A673 (cell line): Measurements from ENCODE around the gene CCT2. TPM values are rescaled to one million over a fixed set of nuclear protein-coding genes. Genes with fewer than 3 reads are reported as not detected.

Experiments used
- BruUV-seq: library from RNA; stranded (reverse); fragments of 400-500 nt; replicated peaks from 2 replicates; lab custom pipeline; 2021; lab: Mats Ljungman, UMichigan
- CTCF ChIA-PET: fragments of 300-600 bp; sonication (Branson Sonifier 250); formaldehyde crosslinking; loops from one replicate; lab custom pipeline; 2022; ENCODE audit warnings: antibody characterized with exemption; lab: Charles Lee
- POLR2A ChIA-PET: fragments of 300-600 bp; sonication (Branson Sonifier 250); formaldehyde crosslinking; loops from one replicate; lab custom pipeline; 2022; ENCODE audit warnings: antibody characterized with exemption; ENCODE audit not compliant: low non-redundant PET; lab: Charles Lee
- DNase-seq: peaks from one replicate; pipeline ENCODE4 v3.0.0-alpha.2; 2015; ENCODE audit warnings: low spot score
- H3K27ac ChIP-seq: fragments of 200-600 bp; sonication (generic); 2 replicates; pipeline ENCODE4 v1.5.1; 2016; ENCODE audit warnings: mixed run types, low read depth, mild to moderate bottlenecking, mixed read lengths, antibody characterized with exemption, low read length; ENCODE audit not compliant: poor library complexity, severe bottlenecking
- H3K27me3 ChIP-seq: fragments of 200-600 bp; sonication (generic); replicated peaks from 2 replicates; pipeline ENCODE4 v1.6.1; 2017; ENCODE audit warnings: mixed run types, low read depth, mild to moderate bottlenecking, mixed read lengths, antibody characterized with exemption, low read length; ENCODE audit not compliant: insufficient read depth, poor library complexity
- H3K36me3 ChIP-seq: fragments of 200-600 bp; sonication (generic); 2 replicates; pipeline ENCODE4 v1.6.1; 2016; ENCODE audit warnings: mixed run types, mild to moderate bottlenecking, mixed read lengths, antibody characterized with exemption, low read length; ENCODE audit not compliant: insufficient read depth, poor library complexity, severe bottlenecking
- H3K4me1 ChIP-seq: fragments of 200-600 bp; sonication (generic); 2 replicates; pipeline ENCODE4 v1.6.1; 2017; ENCODE audit warnings: mixed run types, mild to moderate bottlenecking, mixed read lengths, antibody characterized with exemption, low read length; ENCODE audit not compliant: insufficient read depth, poor library complexity, severe bottlenecking
- H3K4me3 ChIP-seq: fragments of 200-600 bp; sonication (generic); 2 replicates; pipeline ENCODE4 v1.5.1; 2016; ENCODE audit warnings: low read depth, mixed run types, mild to moderate bottlenecking, mixed read lengths, low read length; ENCODE audit not compliant: poor library complexity, severe bottlenecking
- H3K9me3 ChIP-seq: fragments of 200-600 bp; sonication (generic); 2 replicates; pipeline ENCODE4 v1.6.1; 2016; ENCODE audit warnings: mixed run types, low read depth, mild to moderate bottlenecking, mixed read lengths, antibody characterized with exemption, low read length; ENCODE audit not compliant: poor library complexity, severe bottlenecking
- EZH2 ChIP-seq: fragments of 200-600 bp; sonication (generic); IDR thresholded peaks from 2 replicates; pipeline ENCODE4 v1.6.1; 2017; ENCODE audit warnings: borderline replicate concordance, low read depth, mild to moderate bottlenecking, mixed read lengths, antibody characterized with exemption, low read length; ENCODE audit not compliant: poor library complexity, severe bottlenecking
- intact Hi-C: fragments of 100-400 bp; cut with micrococcal nuclease; formaldehyde crosslinking; loops from one replicate; pipeline ENCODE4 v1.10.0; 2022; ENCODE audit not compliant: unreplicated experiment
- total RNA-seq: library from RNA; stranded (reverse); gene quantifications from 2 replicates; pipeline ENCODE4 v1.2.3, GENCODE V29; 2021
- TF ChIP-seq, protein P1 (sequence below): fragments of 300-800, 200-600 bp; sonication (generic); conservative IDR thresholded peaks from 2 replicates; pipeline ENCODE4 v1.5.1; 2017; ENCODE audit warnings: low read depth, mild to moderate bottlenecking, antibody characterized with exemption, low read length, moderate library complexity, mixed read lengths

Gene CCT2
- total RNA-seq, 1 experiment from 2014 or later: 566 TPM

DNA sequence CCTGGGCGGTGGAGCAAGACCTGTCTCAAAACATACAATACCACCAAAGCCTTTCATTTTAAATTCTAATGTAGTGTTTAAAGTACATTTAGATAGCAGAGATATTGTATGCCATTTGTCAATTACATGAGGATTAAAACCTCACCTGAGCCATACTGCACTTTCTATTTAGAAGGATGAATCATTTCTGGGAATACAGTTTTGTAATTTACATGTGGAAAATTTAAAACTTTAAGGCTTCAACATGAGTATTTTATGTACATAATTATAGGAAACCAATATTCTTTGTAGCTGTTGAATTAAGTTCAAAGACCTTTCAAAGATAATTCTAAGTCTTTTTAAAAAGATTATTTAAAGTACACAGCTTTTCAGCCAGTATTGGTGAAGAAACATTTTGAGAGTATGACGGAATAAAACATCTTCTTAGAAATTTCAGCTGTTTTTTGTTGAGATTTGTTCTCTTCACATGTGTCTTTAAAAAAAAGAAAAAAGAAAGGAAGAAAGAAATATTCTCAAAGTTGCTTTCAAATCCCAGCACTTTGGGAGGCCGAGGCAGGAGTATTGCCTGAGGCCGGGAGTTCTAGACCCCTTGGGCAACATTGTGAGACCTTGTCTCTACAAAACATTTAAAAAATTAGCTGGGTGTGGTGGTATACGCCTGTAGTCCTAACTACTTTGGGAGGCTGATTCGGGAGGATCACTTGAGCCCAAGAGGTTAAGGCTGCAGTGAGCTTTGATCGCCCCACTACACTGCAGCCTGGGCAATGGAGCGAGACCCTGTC, 34.5 kb upstream of the CCT2 start:
- CTCF ChIA-PET: interaction anchor here (0.7 kb wide), 1 partner anchor 39 kb away, joined by 3 read pairs; no protein-coding TSS in a partner anchor
- TF ChIP-seq, protein P1, sequence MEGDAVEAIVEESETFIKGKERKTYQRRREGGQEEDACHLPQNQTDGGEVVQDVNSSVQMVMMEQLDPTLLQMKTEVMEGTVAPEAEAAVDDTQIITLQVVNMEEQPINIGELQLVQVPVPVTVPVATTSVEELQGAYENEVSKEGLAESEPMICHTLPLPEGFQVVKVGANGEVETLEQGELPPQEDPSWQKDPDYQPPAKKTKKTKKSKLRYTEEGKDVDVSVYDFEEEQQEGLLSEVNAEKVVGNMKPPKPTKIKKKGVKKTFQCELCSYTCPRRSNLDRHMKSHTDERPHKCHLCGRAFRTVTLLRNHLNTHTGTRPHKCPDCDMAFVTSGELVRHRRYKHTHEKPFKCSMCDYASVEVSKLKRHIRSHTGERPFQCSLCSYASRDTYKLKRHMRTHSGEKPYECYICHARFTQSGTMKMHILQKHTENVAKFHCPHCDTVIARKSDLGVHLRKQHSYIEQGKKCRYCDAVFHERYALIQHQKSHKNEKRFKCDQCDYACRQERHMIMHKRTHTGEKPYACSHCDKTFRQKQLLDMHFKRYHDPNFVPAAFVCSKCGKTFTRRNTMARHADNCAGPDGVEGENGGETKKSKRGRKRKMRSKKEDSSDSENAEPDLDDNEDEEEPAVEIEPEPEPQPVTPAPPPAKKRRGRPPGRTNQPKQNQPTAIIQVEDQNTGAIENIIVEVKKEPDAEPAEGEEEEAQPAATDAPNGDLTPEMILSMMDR: no peak
- TF ChIP-seq EZH2: no peak
- BruUV-seq: no TSS peak

DNA sequence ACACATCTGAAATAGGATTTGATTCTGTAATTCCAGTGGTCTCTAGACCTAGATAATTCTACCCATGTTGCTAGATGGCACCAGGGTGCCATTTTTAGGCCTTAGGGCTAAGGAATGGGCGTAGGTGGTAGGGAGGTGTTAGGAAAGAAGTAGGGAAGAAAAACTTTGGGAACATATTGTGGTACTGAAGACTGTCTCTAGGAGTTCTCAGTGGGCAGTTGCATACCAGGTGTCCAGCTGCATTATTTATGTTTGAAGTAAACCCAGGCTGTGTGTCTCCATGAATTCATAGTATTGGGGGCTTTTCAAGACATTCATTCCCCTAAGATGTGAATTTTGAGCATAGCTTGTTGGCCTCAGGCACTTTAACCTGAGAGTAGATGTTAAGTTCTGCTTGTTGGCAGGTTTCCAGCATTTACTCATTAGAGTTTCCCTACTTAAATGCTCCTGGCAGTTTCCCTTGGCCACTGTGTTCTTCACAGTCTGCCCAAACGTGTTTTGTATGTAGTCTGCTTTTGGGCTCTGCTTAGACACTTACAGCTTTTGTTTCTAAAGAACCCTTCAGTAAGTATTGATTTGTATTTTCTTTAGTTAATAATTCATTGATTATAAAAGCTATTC, 31.5 kb upstream of the CCT2 start:
- POLR2A ChIA-PET: no interaction called here
- peak; percentile 55 for DNase-seq
- H3K27ac ChIP-seq: no peak overlapping the region

More for the DNA sequence above, 34.5 kb upstream of the CCT2 start:
- intact Hi-C loops: no loop called here
- Histone ChIP-seq H3K4me3 (no peak overlapping the region), H3K27me3 (no peaks in the 10 kb centered on the region), H3K27ac (no peak overlapping the region), H3K4me1 (peaks cover 7% of the 10 kb centered on the region), H3K36me3 (no peaks in the 10 kb centered on the region), H3K9me3 (no peaks in the 10 kb centered on the region)
- DNase-seq: no peak
- POLR2A ChIA-PET: no interaction called here

DNA sequence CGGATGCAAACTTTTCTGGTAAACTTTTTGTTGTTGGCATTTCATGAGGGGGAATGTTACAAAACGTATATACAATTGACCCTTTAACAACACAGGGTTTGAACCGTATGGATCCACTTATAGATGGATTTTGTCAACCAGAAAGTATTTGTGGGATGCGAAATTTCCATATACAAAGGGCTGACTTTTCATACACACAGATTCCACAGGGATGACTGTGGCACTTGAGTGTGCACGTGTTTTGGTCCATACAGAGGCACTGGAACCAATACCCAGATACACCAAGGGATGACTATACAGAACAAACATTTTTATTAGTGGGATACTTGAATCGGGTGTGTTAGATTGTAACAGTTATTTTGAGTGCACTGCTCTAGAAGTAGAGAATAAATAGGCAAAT, 29.8 kb upstream of the CCT2 start:
- Histone ChIP-seq H3K27me3 (no peaks in the 10 kb centered on the region), H3K4me3 (no peak overlapping the region), H3K36me3 (no peaks in the 10 kb centered on the region), H3K9me3 (no peaks in the 10 kb centered on the region), H3K4me1 (peaks cover 7% of the 10 kb centered on the region), H3K27ac (no peak overlapping the region)
- DNase-seq: peak; percentile 17
- BruUV-seq: no TSS peak
- intact Hi-C loops: no loop called here
- TF ChIP-seq, protein P1: no peak
- TF ChIP-seq EZH2: no peak
- ChIA-PET POLR2A (no interaction called here), CTCF (no interaction called here)

More for the DNA sequence above, 31.5 kb upstream of the CCT2 start:
- H3K9me3 ChIP-seq: no peaks in the 10 kb centered on the region
- CTCF ChIA-PET: no interaction called here
- TF ChIP-seq EZH2: no peak
- TF ChIP-seq, protein P1: no peak
- H3K36me3 ChIP-seq: no peaks in the 10 kb centered on the region
- no peaks in the 10 kb centered on the region for H3K27me3 ChIP-seq
- intact Hi-C loops: no loop called here
- BruUV-seq: no TSS peak
- H3K4me1 ChIP-seq: peaks cover 7% of the 10 kb centered on the region
- no peak overlapping the region for H3K4me3 ChIP-seq
